ENCODE measurements around the gene CPPED1.

- TF ChIP-seq ZNF274 (IDR thresholded peaks at IDR 0.05; ENCODE audit: low read depth, low read length) = no peak
- TF ChIP-seq YY1 (IDR thresholded peaks at IDR 0.05; ENCODE audit: insufficient read depth, insufficient read length) = no peak
- no peak for TF ChIP-seq SUZ12 (IDR thresholded peaks at IDR 0.05; ENCODE audit: extremely low read depth, insufficient read depth, insufficient read length)
Observed at GRCh38 chr16:12829096-12829888, 25.6 kb upstream of the CPPED1 start.
